HG02610 (cell line): ENCODE data around the gene ARRB2.

Experiments
- ATAC-seq: cut with Tn5 transposase; IDR thresholded peaks from one replicate; pipeline ENCODE4 v1.9.1; 2021; ENCODE audit warnings: mild to moderate bottlenecking, moderate library complexity; ENCODE audit not compliant: unreplicated experiment

ARRB2 gene

GRCh38 chr17:4748686-4749085 lies 38.3 kb downstream of the ARRB2 start:
- ATAC-seq: no peak

GRCh38 chr17:4750606-4751005 lies 40.2 kb downstream of the ARRB2 start:
- ATAC-seq: no peak

- no peak for ATAC-seq
Measured at GRCh38 chr17:4751932-4752331, 41.5 kb downstream of the ARRB2 start.

- ATAC-seq: no peak
Measured at GRCh38 chr17:4753392-4753791, 43.0 kb downstream of the ARRB2 start.

GRCh38 chr17:4759776-4760236 lies 49.4 kb downstream of the ARRB2 start:
- no peak for ATAC-seq

GRCh38 chr17:4764595-4764994 lies 54.2 kb downstream of the ARRB2 start:
- ATAC-seq: no peak

GRCh38 chr17:4766201-4766600 lies 55.8 kb downstream of the ARRB2 start:
- no peak for ATAC-seq

GRCh38 chr17:4766723-4767122 lies 56.3 kb downstream of the ARRB2 start:
- no peak for ATAC-seq

- ATAC-seq: no peak
Measured at GRCh38 chr17:4768298-4768697, 57.9 kb downstream of the ARRB2 start.

GRCh38 chr17:4769628-4770027 lies 59.2 kb downstream of the ARRB2 start:
- no peak for ATAC-seq
